GM19324 (cell line): Measurements from ENCODE around the gene SP140L.
A peak's percentile ranks its signal among the peaks of the same experiment; 100 is the strongest.
"Not testable (repeated sequence)": the region's sequence is repeated elsewhere in the genome, so short reads cannot be mapped to it uniquely, and the experiment has no call there.

ENCODE experiments used
- ATAC-seq: cut with Tn5 transposase; IDR thresholded peaks from one replicate; pipeline ENCODE4 v1.9.1; 2021; ENCODE audit warnings: mild to moderate bottlenecking, moderate library complexity; ENCODE audit not compliant: unreplicated experiment, low FRiP score

SP140L gene

GRCh38 chr2:230358305-230358704 lies 31.3 kb downstream of the SP140L start:
- no peak for ATAC-seq

- ATAC-seq: no peak
These were observed 33.0 kb downstream of the SP140L start for GRCh38 chr2:230360028-230360427.

DNA sequence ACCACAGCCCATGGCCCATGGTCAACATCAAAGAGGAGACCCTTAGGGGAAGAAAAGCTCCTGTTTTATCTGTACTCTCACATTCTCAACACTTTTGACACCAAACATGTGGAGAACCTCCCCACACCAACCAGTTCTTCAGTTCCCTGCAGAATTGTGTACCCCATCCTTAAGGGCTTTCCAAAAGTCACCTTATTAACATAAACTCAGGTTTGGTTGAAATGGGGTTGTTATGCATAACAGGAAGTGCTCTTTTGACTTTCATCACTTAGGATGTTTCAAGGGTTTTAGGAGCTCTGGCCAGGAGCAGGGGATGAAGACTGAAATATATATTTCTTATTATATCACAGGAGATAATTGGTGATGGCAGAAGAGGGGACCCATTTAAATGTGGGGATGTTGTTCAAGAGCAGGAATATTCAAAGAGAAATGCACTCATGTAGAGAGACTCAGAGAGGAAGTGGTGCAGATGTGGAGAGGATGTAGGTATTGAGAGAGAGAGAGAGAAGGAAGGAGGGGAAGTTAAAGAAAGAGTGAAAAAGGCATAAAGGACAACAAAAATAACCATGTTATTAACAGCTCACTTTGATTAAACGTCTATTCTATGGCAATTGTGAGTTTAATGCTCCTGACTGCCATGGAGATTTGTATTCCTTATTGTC lies 35.2 kb downstream of the SP140L start:
- ATAC-seq: no peak

GRCh38 chr2:230382108-230382507 lies 55.1 kb downstream of the SP140L start:
- ATAC-seq: no peak

GRCh38 chr2:230383453-230383852 lies 56.5 kb downstream of the SP140L start:
- no peak for ATAC-seq

GRCh38 chr2:230384986-230385385 lies 58.0 kb downstream of the SP140L start:
- ATAC-seq: no peak

GRCh38 chr2:230394301-230394700 lies 67.3 kb downstream of the SP140L start:
- ATAC-seq: no peak

- ATAC-seq: not testable (repeated sequence)
These were observed 71.7 kb downstream of the SP140L start for GRCh38 chr2:230398698-230399097.

DNA sequence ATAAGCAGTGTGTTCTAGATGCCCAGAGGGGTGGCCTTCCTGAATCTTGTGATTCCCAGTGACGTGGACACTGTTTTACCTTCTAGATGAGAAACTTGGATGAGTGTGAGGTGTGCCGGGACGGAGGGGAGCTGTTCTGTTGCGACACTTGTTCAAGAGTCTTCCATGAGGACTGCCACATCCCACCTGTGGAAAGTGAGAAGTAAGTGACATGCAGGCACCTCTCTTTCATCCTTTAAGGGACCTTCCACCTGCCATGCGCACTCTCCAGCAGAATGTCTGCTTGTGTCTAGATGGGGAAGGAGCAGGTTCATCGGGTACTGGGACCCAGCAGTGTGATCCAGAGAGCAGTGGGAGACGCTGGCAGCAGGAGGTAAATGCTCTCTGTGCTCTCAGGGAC lies 73.0 kb downstream of the SP140L start:
- ATAC-seq: no peak

DNA sequence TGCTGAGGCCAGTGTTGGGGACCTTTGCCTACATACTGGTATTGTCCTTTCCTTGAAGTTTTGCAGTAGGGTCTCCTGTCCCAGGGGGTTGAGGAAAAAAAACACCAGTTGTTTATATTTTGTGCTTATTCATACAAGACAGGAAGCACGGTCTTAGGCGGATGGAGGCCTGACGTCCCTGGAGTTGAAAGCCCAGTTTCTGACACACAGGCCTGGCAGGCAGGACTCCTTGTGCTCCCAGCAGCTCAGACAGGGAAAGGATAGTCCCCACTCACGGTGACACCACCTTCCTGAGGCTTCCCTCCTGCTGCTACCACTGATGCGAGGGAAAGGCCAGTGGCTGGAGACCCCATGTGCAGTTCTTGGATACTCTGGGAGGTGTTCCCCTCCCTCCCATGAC lies 73.5 kb downstream of the SP140L start:
- ATAC-seq: no peak

DNA sequence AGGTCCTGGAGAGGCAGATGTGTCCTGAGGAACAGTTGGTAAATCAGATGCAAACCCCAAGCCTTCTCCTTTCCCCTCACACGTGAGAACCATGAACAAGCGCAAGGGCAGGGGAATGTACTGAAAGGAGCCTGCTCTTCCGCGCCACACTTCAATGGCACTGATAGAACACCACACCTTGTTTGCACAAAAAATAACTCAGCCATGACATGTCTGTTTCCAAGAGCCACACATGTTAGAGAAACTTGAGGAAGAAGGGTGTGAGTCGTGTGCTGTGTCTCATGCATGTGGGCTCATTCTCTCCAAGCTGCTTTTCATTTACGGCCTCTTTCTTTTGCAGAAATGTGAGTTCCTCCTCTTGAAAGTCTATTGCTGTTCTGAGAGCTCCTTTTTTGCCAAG lies 74.0 kb downstream of the SP140L start:
- not testable (repeated sequence) for ATAC-seq

DNA sequence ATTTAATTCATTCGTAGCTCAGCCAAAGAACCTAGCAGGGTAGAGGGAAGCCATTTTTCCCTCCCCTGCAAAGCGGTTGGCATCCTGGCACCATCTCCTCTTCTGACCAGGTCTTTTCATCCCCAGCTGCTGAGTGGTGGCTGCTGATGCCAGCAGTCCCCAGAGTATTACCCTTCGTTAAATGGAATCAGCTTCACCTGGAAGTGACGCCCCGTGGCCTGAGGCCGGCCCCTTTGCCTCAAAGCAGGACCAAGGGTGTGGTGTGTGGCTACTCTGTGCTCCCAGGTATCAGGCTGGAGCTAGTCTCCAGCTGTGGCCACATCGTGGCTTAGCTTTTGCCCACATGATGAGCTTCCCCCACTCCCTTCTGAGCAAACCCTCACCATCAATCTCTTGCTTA lies 76.8 kb downstream of the SP140L start:
- no peak for ATAC-seq

DNA sequence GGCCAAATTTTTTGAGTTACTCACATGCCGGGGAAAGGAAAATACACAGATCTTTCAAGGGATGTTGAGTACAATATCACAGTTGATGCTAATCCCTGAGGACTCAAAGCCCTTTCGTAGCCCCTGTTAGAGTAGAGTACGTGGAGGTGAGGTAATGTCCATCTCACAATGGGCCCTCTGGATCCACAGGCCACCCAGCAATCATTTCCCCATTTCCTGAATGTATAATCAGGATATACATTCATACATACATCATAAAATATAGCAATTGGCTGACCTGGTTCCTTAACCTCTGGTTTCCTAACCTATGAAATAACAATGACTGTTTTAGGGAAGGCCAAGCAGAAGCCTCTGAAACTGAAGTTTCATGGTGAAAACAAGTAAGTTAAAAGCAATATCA lies 78.8 kb downstream of the SP140L start:
- ATAC-seq: no peak

- no peak for ATAC-seq
These were observed 81.3 kb downstream of the SP140L start for GRCh38 chr2:230408244-230408842.

GRCh38 chr2:230409316-230409715 lies 82.3 kb downstream of the SP140L start:
- not testable (repeated sequence) for ATAC-seq

GRCh38 chr2:230410263-230410662 lies 83.3 kb downstream of the SP140L start:
- no peak for ATAC-seq

DNA sequence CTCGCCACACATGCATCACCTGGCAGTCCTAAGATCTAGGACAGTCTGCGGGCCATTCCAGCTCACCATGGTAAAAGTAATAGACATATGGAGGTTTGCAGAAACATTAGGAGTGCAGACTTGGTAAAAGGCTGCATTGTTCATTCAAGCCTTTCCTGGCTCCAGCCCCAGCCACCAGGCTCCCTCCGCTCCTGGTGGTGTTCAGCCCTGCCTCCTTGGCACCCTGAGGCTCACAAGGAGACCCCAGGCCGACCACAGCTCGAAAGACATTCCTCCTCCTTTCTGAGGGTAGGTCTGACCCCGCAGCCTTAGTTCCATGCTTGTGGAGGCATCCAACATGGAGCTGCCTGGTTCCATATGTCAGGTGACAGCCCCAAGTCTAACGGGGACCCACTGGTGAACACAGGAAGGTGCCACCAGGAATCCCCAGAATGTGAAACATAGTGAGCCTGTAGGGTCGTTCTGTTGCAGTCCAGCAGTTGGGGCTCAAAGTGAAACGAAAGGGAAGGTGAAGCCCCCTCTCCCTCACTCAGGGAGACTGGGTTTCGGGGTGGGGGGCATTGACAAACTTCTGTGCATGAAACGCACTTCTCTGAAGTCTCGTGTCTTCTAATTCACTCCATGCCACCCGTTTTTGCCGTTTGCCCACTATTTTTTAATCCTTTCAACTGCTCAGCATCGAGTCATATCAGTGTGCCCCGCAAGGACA lies 84.0 kb downstream of the SP140L start:
- ATAC-seq: no peak

DNA sequence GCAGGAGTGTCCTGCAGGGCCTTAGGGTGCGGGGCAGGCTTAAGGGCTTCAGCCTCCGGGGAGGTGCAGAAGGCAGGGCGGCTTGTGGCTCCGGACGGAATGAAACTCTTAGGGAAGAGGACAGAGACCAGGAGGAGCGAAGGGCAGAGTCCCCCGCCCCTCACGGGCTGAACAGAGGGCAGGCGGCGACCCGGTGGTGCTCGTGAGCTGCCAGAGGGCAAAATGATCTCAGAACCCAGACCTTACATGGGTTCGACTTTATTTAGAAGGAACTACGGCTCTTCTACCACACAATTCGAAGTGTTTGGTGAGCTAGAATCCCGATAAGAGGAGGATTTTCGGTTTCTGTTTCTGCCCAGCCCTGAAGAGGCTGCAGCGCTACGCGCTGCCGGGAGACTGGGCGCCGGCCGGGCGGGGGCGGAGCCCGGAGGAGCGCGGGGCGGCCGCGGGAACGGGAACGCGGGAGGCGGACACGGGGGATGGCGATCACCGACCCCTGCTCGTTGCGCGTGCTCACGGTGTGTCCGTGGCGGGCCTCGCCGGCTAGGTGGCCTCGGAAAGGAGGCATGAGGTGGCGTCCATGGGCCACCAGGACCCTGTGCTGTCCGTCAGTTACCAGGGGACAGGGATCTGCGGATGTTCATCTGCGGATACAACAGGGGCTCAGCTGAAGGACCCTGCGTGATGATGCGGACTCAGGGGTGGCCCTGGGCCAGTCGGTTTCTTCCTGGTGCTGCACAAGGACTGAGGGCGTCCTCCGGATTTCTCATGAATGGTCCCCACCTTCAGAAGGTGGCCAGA lies 84.8 kb downstream of the SP140L start:
- ATAC-seq: peak; percentile 56

DNA sequence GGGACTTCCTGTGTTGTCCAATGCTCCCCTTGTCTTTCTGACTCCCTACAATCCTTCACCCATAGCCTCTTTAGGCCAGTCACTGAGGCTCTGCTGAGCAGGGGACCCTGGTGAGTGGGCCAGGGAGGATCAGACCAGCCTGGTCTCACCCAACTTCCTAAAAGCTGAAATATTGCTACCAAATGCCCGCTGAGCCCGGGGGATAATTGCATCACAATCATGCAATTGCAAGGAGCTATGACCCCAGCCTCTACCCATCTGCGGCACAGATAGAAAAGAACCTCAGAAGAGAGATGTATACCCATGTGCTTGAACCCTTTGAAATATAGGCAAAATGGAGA lies 85.3 kb downstream of the SP140L start:
- ATAC-seq: no peak

DNA sequence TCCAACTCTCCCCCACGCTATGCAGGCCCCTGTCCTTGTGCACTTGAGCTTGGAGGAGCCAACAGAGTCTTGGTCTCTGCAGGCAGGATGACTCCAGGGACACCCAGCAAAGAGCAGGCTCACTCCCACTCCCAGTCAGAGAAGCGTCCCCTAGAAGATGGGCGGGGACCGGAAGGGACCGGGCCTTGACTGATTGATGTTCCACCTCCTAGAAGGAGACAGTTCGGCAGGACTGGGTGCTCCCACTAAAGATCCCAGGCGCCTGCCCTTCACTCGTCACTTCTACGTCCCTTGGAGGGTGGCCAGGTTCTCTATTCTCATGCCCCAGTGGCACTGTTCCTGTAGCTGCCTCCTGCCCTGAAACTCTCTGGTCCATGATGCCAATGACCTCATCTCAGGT lies 85.9 kb downstream of the SP140L start:
- ATAC-seq: no peak

GRCh38 chr2:230413479-230413878 lies 86.5 kb downstream of the SP140L start:
- no peak for ATAC-seq
